GM21717 (cell line): ENCODE results near the gene COA7.
A peak's percentile ranks its signal among the peaks of the same experiment; 100 is the strongest.
"Not testable (repeated sequence)": the region's sequence is repeated elsewhere in the genome, so short reads cannot be mapped to it uniquely, and the experiment has no call there.

ENCODE experiments used
- ATAC-seq: cut with Tn5 transposase; IDR thresholded peaks from one replicate; pipeline ENCODE4 v1.9.1; 2021; ENCODE audit warnings: mild to moderate bottlenecking, moderate library complexity; ENCODE audit not compliant: unreplicated experiment

COA7 gene

GRCh38 chr1:52706941-52707926 lies 9.1 kb upstream of the COA7 start:
- no peak for ATAC-seq

DNA sequence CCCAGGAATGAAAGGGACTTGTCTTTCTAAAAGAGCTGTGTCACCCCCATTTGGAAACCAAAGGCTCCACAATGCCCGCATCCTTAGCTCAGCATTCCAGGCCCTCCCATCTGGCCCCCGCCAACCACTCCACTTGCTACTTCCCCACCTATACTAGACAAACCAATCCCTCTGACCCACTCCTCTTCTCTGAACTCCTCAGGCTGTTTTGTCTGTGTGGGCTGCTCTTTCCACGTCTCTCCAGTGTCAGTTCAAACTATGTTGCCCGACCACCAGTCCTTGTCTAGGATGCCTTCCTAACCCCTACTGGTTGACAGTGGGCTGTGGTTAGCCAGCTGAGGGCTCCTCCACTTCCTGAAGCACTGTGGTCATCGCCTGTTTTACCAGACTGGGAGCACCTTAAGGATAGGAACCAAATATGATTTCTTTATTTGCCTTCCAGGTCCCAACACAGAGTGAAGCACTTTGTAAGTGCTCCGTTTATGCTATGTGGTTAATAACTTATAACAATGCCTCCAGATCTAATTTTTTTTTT lies 8.1 kb upstream of the COA7 start:
- no peak for ATAC-seq

- peak; percentile 91 for ATAC-seq
Observed at GRCh38 chr1:52702886-52703787, 5.0 kb upstream of the COA7 start.

DNA sequence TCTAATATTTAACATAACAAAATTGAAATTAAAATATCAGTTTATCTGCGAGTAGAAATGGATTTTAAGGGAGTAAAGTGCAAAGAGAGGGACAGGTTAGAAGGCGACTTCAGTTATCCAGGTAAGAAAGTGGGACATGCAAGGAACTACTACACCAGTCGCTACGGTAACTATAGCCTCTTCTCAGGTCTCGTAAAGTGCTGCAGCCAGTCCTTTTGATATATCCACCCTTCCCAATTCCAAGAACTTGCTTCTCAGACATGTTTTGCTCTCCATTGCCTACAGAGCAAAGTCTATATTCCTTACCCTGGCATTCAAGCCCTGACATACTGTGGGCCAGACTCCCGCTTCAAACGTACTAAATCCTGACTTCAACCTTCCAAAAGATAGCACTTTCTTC lies 2.5 kb downstream of the COA7 start:
- ATAC-seq = no peak

- ATAC-seq = no peak
Observed at GRCh38 chr1:52693843-52694242, 4.3 kb downstream of the COA7 start.

DNA sequence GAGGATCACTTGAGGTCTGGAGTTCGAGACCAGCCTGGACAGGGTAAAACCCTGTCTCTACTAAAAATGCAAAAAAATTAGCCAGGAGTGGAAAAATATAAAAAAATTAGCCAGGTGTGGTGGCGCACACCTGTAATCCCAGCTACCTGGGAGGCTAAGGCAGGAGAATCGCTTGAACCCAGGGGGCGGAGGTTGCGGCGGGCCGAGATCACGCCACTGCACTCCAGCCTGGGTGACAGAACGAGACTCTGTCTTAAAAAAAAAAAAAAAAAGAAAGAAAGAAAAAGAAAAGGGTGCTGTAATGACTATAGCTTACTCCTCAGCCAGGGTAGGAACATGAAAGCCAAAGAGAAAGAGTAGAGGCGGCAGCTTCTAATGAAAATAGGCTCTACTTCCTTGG lies 4.8 kb downstream of the COA7 start:
- ATAC-seq = not testable (repeated sequence)

DNA sequence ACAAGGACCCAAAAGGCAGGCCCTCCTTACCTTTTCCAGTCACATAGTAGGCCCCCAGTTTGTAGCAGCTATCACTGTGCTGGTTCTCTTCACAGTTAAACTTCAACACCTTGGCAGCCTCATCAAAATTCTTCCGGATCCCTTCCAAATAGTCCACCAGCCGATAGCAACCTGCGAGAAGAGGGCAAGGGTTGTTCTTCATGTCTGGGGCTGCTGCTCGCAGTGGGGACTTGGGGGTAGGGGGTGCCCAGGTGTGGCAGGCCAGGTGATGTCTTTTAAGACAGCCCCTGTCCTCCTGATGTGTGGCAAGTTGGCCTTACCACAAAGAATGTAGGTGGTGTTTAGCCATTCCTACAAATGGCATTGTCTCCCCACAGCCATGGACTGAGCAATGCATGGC lies 5.5 kb downstream of the COA7 start:
- no peak for ATAC-seq

GRCh38 chr1:52691821-52692220 lies 6.3 kb downstream of the COA7 start:
- no peak for ATAC-seq

DNA sequence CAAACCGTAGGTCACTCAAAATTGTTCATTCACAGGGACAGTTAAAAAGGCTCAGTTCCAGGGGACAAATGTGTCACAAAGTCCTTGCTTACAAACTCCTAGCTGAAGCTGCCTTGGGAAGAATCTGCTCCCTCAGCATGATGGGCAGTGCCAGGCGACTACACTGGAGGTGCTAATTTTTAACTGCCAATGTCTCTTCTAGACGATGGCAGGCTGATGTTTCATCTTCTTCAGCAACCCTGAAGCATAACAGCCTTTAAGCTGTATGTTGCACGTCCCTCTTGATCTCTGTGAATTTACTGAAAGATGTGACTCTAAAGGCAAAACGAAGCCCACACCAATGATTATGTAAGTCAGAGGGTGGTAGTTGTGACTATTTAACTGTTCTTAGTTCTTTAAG lies 11.3 kb downstream of the COA7 start:
- ATAC-seq = no peak

DNA sequence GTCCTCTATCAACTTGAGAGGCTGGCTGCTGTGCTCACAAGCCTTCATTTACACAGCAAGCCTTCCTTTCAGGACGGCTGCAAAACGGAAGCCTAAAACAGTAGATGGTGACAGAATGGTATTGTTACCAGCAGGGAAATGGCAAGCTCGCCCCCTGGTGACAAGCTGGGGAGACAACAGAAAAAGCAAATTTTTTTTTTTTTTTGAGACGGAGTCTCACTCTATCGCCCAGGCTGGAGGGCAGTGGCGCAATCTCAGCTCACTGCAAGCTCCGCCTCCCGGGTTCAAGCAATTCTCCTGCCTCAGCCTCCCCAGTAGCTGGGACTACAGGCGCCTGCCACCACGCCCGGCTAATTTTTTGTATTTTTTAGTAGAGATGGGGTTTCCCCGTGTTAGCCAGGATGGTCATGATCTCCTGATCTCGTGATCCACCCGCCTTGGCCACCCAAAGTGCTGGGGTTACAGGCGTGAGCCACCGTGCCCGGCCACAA lies 11.8 kb downstream of the COA7 start:
- ATAC-seq = peak; percentile 63

GRCh38 chr1:52684545-52684944 lies 13.6 kb downstream of the COA7 start:
- no peak for ATAC-seq

DNA sequence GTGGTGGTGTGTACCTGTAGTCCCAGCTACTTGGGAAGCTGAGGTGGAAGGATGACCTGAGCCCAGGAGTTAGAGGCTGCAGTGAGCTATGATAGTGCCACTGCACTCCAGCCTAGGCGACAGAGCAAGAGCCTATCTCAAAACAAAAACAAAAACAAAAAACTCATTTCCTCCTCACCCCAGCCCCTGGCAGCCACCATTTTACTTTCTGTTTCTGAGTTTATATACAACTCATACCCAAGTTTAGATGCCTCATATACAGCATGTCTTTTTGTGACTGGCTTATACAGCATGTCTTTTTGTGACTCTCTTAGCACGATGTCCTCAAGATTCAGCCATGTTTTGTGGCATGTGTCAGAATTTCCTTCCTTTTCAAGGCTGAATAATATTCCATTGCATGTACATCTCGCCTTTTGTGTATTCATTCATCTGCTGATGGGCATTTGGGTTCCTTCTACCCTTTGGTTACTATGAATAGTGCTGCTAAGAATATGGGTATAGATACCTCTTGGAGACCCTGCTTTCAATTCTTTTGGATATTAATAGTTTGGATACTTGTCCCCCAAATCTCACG lies 14.7 kb downstream of the COA7 start:
- no peak for ATAC-seq

DNA sequence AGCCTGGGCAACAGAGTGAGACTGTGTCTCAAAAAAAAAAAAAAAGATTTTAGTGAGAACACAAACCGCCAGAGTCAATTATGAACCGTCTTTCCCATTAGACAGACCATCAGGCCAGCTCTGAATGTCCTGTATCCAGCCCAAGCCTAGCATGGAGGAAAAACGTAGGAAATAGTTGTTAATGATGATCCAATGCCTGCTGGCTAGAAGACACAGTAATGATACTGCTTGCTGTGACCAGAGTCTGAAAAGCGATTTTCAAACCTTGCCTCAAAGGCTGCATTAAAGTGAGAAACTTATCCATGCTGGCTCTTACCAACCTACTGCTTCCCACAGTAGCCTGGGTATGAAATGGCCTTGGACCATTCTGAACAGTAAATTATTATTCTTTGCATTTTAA lies 17.0 kb downstream of the COA7 start:
- ATAC-seq = no peak

DNA sequence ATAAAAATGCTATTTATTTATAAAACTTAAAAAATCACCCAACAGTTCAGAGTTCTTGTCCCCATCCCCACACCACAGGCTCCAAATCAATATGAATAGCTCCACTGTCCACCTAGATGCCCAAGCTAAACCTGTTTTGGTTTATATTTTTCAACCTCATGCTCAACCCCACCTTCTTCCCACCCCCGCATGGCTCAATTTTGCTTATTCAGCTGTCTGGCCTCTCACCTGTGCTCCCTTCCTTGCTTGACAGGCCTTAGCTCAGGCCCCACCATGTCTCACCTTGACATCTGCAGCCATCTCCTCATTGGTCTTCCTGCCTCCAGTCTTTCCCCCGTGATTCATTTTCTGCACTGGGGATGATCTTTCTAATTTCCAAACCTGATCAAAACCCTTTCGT lies 17.8 kb downstream of the COA7 start:
- no peak for ATAC-seq

DNA sequence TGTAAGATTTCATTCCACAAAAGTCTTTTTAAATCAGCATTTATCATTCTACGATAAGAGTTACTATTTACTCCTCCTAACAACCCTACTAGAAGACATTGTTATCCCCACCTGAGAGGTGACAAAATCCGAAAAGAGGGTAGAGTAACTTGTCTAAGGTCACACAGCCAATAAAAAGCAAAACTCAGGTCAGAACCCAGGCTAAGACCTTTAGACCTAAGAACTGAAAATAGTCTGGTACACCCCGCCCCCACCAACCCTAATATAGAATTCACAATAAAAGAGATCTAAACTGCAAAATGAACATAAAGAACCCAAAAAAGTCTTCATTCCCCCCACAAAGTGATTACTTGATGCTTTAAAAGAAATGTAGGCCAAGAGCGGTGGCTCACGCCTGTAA lies 18.6 kb downstream of the COA7 start:
- no peak for ATAC-seq

DNA sequence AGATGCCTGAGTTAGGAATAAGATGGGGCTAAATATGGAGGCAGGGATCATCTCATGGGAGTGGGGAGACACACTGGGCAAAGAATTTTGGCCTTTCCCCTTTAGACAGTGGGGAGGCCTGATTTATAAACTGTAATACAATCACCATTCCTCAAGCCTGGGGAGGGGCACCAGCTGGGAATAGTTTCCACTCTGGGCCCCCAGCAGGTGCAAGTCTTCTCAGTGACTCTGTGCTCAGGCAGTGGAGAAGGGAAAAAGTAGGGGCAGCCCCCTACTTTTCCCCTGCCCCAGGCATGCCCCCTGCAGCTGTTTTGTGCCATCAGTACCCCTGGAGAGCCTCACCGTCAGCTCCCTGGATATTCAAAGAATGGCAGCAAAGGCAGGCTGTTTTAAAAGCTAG lies 19.1 kb downstream of the COA7 start:
- ATAC-seq = no peak

DNA sequence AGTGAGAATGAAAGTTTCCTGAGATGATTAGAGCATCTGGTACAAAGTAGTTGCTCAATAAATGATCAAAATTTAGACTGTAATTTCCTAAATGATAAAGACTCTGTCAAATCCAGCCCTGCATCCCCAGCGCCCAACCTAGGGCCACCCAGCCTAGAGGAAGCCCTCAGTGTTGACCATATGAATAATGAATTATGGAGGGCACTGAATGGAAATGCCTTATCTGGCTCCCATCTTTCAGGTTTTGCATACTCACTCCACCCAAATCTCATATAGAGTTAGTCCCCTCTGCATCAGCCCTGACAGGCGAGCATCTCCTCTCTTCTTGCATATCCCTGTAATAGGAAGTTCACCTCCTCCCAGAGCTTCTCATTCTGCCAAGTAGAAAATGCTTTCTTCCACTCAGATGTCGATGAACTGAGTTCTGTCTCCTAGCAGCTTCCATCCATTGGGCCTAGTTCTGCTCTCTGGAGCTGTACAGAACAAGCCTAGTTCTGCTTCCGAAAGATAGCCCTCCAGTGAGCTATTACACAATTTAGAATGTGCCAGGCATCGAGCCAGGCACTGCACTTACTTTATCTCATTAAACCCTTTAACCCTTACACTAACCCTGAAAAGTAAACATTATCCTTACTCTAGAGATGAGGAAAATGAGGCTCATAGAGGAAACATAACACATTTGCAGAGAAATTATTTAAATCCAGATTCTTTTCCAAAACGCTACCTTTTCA lies 20.9 kb downstream of the COA7 start:
- no peak for ATAC-seq

GRCh38 chr1:52676249-52676903 lies 21.8 kb downstream of the COA7 start:
- no peak for ATAC-seq

- ATAC-seq = no peak
Observed at GRCh38 chr1:52674497-52675384, 23.4 kb downstream of the COA7 start.
